Stimulated activated CD8-positive, alpha-beta memory T cell treated with anti-CD3 and anti-CD28 coated beads, Interleukin-12 subunit alpha, Interleukin-12 subunit beta, amount 100 ng/mL, for 1 hour (primary cell): Measurements from ENCODE around the gene MAP10.
A peak's percentile ranks its signal among the peaks of the same experiment; 100 is the strongest.
"Not testable (repeated sequence)": the region's sequence is repeated elsewhere in the genome, so short reads cannot be mapped to it uniquely, and the experiment has no call there.

ENCODE experiments used
- DNase-seq: peaks from one replicate; pipeline ENCODE4 v3.0.0-alpha.2; 2020; ENCODE audit warnings: low read depth

Gene MAP10, protein sequence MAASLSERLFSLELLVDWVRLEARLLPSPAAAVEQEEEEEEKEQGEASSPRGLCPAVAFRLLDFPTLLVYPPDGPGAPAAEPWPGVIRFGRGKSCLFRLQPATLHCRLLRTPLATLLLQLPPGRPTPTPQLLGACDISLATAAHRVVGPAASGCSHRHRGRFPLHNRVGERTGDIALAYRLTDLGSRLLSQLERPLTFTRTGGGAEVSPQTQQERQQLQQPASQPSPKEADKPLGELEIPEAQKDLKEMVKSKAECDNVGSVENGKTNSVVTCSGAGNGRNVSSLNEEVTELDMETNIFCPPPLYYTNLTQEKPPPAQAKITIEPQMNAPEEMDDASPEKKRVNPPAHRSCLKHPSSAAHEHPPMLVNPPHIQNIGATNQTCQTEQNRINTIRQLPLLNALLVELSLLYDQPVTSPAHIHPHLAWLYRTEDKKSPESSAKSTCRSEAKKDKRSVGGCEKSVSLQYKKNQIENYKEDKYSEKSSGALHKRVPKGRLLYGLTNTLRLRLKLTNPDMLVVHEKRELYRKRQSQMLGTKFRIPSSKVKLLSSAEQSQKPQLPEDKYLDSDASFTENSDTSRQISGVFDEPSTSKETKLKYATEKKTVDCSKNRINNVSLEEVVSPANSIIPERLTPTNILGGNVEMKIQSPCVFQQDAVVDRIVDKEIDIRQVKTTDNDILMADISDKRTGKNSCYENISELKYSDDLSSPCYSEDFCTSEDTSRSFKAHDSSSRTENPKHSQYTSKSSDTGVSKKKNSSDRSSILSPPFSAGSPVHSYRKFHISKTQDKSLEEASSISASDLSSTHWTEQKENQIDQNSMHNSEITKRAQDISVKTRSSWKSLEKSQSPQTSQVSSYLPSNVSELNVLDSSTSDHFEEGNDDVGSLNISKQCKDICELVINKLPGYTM

DNA sequence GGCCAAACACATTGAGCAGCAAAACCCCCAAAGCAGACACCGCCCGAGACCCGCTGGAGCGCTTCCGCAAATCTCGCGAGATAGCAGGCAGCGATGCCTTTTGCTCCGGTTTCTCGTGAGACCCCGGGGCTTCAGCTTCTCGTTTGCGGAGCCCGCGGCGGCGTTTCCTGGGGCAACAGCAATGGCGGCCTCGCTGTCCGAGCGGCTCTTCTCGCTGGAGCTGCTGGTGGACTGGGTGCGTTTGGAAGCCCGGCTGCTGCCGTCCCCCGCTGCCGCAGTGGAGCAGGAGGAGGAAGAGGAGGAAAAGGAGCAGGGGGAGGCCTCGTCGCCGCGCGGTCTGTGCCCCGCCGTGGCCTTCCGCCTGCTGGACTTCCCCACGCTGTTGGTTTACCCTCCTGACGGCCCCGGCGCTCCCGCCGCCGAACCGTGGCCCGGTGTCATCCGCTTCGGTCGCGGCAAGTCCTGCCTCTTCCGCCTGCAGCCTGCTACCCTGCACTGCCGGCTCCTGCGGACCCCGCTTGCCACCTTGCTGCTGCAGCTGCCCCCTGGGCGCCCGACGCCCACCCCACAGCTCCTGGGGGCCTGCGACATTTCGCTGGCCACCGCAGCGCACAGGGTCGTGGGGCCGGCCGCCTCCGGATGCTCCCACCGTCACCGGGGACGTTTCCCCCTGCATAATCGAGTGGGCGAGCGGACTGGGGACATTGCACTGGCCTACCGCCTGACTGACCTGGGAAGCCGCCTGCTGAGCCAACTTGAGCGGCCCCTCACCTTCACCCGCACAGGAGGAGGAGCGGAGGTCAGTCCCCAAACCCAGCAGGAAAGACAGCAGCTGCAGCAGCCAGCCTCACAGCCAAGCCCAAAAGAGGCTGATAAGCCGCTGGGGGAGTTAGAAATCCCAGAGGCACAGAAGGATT, at the start of gene MAP10:
TSS of gene MAP10 (plus strand) at position 148 of the 917 bp plus-strand sequence. CDS start at position 182, 34 bp downstream.
- DNase-seq = peak; percentile 51

DNA sequence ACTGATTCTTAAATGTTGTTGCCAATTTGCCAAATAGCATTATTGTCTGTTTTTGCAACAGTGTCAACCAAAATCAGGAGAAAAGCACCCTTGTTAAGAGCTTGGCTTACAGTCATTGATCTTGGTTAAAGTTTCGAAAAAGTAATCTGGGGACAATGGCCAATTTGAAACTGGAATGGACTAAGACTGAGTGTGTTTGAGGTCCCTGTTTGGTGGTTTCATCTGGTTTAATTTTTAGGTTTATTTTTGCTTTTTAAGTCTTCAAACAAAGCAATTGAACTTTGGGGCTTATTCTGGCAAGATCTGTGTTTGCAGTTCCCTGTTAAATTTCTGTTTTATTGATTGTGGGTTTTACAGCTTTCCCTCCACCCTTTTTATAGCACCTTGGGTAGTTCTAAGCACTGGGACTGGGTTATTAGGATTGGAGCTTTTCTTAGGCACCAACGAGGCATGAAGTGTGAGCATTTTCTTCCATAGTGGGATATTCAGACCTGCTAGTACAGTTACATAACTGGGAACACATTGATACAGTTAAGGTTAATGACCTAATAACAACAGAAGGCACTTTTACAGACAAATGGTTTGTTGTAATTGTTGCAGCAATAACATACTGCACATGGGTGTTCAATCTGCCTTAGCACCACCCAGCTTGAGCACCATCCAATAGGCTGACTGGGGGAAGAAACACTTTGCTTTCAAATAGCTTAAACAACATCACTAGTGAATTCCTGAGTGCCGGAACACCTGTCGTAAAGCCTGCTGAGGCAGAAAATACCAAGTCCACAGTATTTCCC, 40.6 kb upstream of the MAP10 start:
- no peak for DNase-seq

DNA sequence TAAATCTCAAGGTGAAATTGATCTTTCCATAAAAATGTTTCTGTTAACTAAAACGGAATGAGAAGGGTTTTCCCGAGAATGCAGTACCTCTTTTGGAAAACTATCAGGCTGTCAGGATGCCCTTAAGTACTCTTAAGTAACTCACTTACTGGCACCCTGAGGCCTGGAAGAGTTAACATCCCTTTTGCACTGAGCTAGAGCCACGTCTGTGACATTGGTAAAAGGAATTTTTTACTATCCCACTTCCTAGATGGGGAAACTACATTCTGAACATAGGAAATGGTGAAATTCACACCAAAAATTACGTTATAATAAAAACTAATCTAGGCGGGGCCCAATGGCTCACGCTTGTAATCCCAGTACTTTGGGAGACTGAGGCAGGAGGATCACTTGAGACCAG, 39.7 kb upstream of the MAP10 start:
- DNase-seq = no peak

DNA sequence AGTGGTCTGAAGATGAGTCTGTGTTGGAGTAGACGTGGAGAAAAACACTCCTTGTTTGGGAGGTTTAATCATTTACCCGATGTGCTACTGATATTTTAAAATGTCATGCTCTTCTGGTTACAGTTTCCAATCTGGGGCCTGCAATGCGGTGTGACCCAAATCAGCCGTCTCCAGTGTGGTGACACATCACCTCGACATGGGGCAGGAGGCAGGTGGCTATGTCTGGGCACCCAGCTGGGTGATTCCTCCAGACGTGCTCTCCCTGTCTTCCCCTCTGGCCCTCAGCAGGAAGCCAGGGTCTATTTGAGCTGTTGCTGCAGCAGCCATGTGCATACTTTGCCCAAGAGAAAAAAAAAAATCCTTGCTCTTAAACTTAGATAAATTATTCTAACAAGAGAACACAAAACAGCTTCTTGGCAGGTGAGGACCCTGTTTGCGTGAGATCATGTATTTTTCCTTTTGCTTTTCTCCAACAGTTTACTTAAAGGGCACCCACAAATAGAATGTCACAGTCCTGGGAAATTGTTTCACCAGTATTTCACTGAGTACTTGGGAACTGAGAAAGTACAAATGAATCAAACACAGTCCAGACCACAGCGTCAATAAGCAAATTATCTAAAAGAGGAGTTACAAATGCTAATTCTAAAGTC, 38.9 kb upstream of the MAP10 start:
- DNase-seq = no peak

DNA sequence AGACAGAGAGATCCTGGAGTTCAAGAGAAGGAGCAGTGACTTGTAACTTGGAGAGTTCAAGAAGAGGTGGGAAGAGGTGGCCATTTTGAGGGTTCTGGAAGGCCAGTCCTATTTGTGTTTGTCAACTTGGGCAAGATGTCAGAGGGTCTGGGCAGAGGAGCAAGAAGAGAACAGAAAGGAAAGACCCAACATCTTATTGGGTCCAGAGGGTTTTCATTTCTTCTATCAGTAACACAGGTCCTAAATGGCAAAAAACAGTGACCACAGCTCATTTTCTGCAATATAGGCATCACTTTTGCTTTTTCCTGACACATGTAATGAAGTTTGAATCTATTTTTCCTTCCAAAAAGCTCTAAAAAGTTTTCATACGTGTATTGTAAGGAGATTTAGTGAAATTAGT, 38.3 kb upstream of the MAP10 start:
- no peak for DNase-seq

DNA sequence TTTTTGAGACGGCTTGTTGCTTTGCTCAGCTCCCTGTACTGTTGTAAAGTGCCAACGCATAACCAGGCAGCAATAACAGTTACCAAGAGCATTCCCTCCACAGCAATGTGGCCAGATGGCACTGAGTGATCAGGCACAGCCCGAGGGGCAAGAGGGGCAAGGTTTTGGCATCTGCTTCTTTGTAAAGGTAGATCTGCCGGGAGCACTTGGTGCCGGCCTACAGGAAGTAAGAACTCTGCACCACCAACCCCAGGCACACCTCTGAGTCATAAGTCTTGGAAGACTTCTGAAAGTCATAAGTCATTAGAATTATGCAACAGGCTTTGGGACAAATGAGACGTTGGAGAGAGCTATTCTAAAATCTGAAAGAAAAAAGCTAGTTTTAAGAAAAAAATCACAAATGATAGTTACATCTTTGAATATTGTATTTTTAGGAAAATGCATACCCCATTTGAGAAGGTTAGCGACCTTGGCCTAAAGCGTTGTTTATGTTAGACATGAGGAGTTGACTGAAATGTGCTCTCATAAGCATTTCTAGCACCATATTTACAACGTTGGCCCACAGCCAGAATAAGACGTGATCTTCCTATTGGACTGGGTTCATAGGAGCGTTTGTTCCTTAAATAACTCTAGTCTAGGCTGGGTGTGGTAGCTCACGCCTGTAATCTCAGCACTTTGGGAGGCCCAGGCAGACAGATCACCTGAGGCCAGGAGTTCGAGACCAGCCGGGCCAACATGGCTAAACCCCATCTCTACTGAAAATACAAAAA, 37.7 kb upstream of the MAP10 start:
- DNase-seq = no peak

DNA sequence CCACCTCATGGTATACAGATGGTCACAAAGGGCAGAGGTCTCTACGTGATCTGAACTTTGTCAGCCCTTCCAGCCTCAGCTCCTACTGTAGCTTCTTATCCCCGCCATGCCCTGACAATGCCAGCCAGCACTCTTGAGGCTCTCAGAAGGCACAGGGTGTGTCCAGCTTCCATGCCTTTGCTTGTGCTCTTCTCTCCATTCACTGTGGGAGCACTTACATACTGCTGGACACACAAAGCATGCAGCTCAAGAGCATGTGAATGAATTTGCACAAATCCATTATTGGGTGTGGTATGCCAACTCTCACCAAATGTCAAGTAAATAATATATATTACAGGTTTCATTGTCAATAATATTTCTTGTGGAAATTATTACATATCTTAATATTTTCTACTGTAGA, 36.4 kb upstream of the MAP10 start:
- DNase-seq = no peak

DNA sequence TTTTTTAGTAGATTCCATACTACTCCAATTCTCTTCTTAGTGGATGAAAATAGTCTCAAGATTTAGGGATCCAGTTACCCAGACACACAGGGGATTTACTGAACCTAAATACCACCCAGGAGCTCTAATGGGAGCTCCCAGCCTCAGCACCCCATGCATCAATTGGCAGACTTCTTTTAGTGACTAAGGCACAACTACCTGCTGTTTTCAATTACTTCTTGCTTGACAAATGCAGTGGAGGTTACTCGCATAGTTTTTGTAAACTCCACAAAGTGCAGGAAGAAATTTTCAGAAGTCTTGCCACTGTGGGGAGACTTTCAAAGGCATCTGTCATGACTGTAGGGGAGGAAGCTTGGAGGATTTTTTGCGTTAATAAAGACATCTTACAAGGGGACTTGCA, 35.5 kb upstream of the MAP10 start:
- no peak for DNase-seq

DNA sequence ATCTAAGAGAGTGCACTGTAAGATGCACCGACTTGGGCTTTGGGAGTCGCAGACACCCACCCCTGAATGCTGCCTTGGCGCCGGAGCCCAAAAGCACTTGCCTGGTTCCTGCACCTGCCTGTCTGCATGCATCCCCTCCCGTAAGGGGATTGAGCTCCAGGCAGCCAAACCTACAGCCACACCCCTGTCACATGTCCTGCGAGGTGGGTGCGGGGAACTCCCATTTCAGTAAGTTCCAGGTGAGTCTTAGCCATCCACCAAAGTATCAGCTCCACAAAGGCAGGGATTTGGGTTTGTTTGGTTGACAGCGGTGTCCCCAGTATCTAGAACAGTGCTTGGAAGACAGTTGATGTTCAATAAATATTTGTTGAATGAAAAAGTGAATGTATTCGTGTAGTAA, 31.5 kb upstream of the MAP10 start:
- no peak for DNase-seq

DNA sequence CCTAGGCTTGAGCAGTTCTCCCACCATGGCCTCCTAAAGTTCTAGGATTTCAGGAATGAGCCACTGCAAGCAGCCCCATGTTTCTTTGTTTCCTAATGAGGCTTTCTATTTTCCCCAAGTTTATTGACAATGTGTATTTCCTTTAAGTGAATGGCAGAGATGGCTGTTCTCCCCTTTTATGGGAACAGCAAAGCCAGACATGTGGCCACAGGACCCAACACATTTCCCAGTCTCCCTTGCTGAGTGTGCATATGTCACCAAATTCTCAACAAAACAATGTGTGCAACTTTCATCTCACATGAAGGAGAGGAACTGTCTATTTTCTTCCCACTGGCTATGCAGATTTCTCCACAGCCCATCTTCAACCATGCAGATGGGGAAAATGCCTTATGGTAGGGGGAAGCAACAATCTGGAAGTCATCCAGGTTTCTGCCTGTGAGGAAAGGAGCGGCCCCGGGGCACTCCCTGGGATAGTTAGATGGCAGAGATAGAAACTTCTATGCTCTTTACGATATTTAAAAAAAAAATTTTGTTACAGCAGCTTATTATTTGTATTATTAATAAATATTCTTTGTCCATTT, 28.6 kb upstream of the MAP10 start:
- no peak for DNase-seq

DNA sequence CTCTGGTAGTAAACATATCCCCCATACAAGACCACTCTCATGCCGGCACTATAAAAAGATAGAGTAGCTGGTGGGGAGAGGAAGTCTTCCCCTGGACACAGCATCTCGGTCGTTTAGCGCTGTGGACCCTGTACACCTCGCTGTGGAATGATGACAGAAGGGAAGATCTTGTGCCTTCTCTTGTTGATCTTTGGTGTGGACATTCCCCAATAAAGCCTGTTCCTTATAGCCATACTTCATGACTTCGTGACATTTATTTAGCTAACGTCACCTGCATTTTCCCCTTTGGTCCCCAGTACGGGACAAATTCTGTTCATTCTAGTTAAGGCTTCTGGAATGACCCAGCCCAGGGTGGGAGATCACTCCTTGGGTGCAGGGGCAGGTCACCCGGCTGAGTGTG, 24.9 kb upstream of the MAP10 start:
- DNase-seq = no peak

DNA sequence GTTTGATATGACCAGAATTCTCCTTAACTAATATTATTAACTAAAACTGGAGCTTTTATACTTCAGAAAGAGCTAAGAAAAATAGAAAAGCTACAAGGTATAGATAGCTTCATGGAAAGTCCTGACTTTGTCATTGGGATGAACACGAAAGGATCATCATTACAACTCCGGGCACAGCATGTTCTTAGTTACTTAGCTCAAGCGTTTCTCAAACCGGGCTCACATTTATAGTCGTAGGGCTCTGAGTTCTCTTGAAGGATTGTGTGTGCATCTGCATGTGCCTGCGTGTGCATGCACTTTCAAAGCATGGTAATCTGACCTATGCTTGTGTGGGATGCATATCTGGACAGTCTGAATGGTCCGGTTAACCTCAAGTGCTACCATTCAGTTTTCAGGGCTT, 20.4 kb upstream of the MAP10 start:
- no peak for DNase-seq

DNA sequence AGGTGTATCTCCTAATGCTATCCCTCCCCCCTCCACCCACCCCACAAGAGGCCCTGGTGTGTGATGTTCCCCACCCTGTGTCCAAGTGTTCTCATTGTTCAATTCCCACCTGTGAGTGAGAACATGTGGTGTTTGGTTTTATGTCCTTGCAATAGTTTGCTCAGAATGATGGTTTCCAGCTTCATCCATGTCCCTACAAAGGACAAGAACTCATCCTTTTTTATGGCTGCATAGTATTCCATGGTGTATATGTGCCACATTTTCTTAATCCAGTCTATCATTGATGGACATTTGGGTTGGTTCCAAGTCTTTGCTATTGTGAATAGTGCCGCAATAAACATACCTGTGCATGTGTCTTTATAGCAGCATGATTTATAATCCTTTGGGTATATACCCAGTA, 19.6 kb upstream of the MAP10 start:
- not testable (repeated sequence) for DNase-seq

DNA sequence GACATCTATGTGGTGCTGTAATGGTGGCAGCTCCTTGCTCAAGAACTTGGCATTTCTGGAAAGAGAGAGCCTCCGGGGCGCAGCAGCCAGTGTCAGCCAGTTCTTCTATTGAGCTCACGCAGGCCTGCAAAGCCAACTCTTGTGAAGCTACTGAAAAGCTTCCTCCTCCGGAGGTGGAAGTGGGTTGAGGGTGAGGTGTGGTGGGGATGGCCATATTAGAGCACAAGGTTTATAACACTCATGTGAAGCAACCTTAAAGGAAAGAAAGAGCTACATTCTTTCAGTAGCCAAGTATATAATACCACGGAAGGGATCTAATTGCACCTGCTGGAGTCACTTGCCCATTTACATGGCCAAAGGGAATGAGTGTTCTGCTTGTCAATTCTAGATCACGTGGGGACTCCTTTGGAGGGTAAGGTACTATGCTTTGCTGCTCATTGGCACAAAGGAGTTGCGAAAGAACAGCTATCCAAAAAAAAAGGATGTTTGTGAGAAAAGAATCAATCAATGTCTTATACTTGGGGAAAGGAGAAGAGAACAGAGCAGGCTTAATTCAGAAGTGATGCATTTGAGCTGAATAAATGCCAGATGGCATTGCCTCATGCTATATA, 18.3 kb upstream of the MAP10 start:
- no peak for DNase-seq

DNA sequence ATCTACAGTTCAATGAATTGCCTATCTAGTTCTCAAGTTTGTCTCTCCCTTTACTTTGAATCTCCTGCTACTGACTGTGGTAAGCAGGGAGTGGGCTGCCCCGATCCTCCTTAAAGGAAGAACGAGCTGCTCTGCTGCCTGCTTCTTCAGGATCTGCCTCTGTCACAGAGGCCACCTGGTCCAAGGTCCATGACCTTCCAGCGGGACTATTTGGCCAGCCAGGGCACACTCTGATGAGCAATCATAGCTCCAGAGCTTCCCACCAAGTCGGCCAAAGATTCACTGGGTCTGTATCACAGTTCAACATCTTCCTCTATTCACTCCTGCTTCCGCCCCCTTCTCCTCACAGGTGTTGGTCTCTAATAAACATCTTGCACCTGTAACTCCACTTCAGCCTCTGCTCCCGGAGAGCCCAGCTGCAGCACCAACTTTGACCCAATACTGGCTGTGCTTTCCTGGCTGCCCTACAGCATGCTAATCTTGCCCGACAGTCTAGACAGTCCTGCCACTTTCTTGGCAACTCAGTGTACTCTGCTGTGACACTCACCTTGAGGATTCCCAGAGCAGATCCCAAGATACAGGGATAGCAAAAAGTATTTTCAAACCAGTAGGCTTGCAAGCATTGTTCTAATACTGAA, 16.9 kb upstream of the MAP10 start:
- DNase-seq = no peak

DNA sequence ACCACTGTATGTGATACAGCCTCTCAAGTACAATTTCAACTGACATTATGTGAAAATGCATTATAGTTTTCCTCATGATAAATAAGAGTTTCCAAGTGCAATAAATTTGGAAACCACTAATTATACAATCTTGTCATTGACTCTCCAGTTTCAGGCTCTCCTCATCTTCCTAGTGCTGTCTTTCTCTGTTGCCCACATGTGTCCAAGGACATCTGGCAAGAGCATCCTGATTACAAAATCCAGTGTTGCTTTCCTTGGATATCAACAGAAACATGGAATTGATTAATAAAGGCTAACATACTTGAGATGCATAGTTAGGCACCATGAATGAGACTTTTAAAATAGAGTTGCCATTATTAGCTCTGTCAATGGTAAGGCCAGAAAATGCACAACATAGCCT, 15.6 kb upstream of the MAP10 start:
- DNase-seq = no peak

DNA sequence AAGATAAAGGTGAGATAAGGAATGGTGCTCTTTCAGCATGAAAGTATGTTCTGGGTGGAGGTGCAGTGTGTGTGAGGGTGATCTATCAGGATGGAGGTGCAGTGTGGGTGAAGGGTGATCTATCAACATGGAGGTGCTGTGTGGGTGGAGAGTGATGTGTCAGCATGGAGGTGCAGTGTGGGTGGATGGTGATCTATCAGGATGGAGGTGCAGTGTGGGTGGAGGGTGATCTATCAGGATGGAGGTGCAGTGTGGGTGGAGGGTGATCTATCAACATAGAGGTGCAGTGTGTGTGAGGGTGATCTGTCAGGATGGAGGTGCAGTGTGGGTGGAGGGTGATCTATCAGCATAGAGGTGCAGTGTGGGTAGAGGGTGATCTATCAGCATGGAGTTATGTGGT, 12.3 kb upstream of the MAP10 start:
- DNase-seq = no peak

DNA sequence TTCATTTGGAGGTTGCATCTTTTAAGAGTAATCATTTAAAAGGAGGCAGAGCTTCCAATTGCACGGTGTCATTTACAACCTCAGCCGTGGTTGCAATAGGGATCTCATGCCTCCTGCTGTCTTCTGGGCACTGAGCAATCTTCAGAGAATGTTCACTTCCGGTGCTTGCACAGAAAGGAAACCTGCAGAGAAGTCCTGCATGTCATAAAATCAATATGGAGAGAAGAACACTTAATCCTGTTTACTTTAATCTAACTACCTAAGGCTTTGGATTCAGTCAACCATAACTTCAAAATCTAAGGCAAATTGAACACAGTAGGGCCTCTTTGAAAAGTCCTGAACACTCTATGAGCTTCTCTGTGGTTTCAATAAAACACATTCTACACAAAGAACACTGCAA, 11.3 kb upstream of the MAP10 start:
- no peak for DNase-seq
